GM12873 (cell line): ENCODE data around the gene CBLB.

ENCODE experiments used
- CTCF ChIP-seq: IDR thresholded peaks from 2 replicates; pipeline ENCODE4 v1.5.1; 2012; ENCODE audit warnings: low read depth, mild to moderate bottlenecking, moderate library complexity, low read length, control low read depth; ENCODE audit not compliant: insufficient read depth; ENCODE audit errors: missing control alignments

CBLB gene

GRCh38 chr3:105865867-105866350 lies 2.9 kb downstream of the CBLB start:
- TF ChIP-seq CTCF, result no peak

- no peak for TF ChIP-seq CTCF
Observed at GRCh38 chr3:105865016-105865623, 3.7 kb downstream of the CBLB start.

- no peak for TF ChIP-seq CTCF
Observed at GRCh38 chr3:105864212-105864611, 4.6 kb downstream of the CBLB start.

GRCh38 chr3:105863608-105864007 lies 5.2 kb downstream of the CBLB start:
- no peak for TF ChIP-seq CTCF

- TF ChIP-seq CTCF, result no peak
Observed at GRCh38 chr3:105862217-105862616, 6.6 kb downstream of the CBLB start.

- no peak for TF ChIP-seq CTCF
Observed at GRCh38 chr3:105860641-105861040, 8.2 kb downstream of the CBLB start.

GRCh38 chr3:105858017-105858416 lies 10.8 kb downstream of the CBLB start:
- TF ChIP-seq CTCF, result no peak
